Kidney (tissue), 2 donors: ENCODE data around the gene MEIS2. TPM values are rescaled to one million over a fixed set of nuclear protein-coding genes. Genes with fewer than 3 reads are reported as not detected.

Source experiments
- microRNA-seq: library from miRNA; unstranded; fragments of <30 nt; microRNA quantifications from one replicate; pipeline ENCODE4 v1.2.0, GENCODE V29; 2020
- polyA plus RNA-seq: library from polyadenylated mRNA; stranded (reverse); fragments of 350-450 nt; fragmentation: Illumina TruSeq; extraction: RNeasy Lipid Tissue Mini Kit (QIAGEN cat#74804); gene quantifications from one replicate; pipeline ENCODE4 v1.2.3, GENCODE V29; 2014; ENCODE audit warnings: low read depth, low replicate concordance; ENCODE audit not compliant: insufficient read depth
- total RNA-seq: library from RNA; stranded (reverse); fragmentation: NEBNext Ultra II Directional; extraction: Animal tissue kit (Norgen Biotek cat#: 25700); gene quantifications from one replicate; pipeline ENCODE4 v1.2.1, GENCODE V29; 2021
- donor health status: DM: yes; HTN: yes; CAD: no.

Gene MEIS2
- total and polyA plus RNA-seq, 2 donors from 2014 or later, result 14.7 to 50.9 TPM

Small RNA genes within 50 kb of the gene (microRNA-seq; reads per million reads assigned to microRNA genes)
- not detected for gene MIR8063
